ENCODE results near the gene PLCG2.
"Not testable (repeated sequence)": the region's sequence is repeated elsewhere in the genome, so short reads cannot be mapped to it uniquely, and the experiment has no call there.

PLCG2 gene

DNA sequence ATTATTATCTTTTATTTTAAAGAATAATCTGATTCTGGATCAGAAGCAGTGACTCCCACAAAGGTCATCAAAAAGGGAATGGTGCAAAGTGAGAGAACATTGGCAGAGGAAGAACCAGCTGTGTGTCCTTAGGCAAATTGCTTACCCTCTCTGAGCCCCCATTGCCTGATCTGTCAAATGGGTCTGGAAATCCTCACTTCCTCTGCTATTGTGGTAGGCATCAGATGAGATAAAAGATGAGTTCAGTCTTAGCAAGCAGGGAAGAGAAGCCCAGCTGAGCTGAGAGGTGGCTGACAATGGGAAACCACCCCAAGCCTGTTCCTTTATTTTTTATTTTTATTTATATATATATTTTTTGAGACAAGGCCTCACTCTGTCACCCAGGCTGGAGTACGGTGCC is 24.2 kb upstream of the PLCG2 start:
- DNase-seq (ENCODE audit: low read depth): no peak

- no peak for DNase-seq (ENCODE audit: low read depth)
These were observed 23.0 kb upstream of the PLCG2 start for GRCh38 chr16:81755915-81756614.

DNA sequence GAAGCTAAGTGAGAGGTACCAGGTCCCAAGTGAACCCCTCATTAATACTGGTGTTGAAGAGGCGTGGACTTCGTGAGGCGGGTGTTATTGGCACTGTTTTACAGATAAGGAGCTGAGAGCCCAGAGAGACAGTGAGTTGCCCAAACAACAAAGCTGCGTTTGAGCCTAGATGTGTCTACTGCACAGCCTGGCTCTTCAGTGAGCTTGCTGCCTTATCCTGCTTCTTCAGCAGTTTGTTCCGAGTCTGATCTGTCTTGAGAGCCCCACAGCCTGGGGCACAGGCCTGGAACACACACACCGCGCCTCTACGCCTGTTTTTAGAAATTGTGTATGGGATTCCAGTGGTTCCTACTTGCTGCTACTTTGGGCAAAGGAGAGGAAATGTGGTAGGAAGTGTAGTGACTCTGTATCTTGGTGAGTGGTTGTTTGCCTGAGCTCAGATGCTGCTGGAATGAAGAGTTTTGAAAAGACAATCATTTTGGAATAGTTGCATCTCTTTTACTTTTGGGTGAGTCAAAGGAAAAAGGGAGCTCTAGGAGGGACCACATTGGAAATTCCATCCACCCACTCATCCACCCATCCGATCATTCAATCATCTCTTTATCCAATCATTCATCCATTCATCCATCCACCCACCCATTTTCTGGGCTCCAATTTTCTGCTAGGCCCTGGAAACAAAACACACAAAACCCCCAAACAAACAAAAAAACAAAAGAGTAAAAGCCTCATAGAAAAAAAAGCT is 22.3 kb upstream of the PLCG2 start:
- DNase-seq (ENCODE audit: low read depth): no peak

DNA sequence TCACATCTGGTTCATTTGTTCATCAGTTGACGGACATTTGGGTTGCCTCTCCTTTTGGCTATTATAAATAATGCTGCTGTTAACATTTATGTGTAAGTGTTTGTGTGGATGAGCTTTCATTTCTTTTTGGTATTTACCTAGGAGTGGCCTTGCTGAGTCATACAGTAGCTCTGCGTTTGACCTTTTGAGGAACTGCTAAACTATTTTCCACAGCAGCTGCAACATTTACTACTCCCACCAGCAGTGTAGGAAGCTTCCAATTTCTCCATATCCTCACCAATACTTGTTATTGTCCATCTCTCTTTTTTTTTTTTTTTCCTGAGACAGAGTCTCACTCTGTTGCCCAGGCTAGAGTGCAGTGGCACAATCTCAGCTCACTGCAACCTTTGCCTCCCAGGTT is 20.7 kb upstream of the PLCG2 start:
- DNase-seq (ENCODE audit: low read depth): no peak

DNA sequence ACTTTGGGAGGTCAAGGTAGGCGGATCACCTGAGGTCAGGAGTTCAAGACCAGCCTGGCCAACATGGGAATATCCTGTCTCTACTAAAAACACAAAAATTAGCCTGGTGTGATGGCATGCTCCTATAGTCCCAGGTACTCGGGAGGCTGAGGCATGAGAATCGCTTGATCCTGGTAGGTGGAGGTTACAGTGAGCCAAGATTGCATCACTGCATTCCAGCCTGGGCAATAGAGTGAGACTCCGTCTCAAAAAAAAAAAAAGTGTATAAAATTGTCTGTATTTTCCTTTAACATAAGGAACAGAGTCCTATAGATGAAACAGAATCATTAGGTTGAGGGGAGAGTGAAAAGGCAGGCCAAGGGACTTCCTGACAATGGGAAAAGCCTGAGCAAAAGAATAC is 16.8 kb upstream of the PLCG2 start:
- not testable (repeated sequence) for DNase-seq (ENCODE audit: low read depth)

- DNase-seq (ENCODE audit: low read depth): no peak
These were observed 13.8 kb upstream of the PLCG2 start for GRCh38 chr16:81765111-81765919.

- DNase-seq (ENCODE audit: low read depth): no peak
These were observed 13.1 kb upstream of the PLCG2 start for GRCh38 chr16:81765969-81766368.

- DNase-seq (ENCODE audit: low read depth): no peak
These were observed 11.0 kb upstream of the PLCG2 start for GRCh38 chr16:81767987-81768592.

- DNase-seq (ENCODE audit: low read depth): no peak
These were observed 9.1 kb upstream of the PLCG2 start for GRCh38 chr16:81770008-81770407.

GRCh38 chr16:81774348-81774747 is 4.7 kb upstream of the PLCG2 start:
- no peak for DNase-seq (ENCODE audit: low read depth)

DNA sequence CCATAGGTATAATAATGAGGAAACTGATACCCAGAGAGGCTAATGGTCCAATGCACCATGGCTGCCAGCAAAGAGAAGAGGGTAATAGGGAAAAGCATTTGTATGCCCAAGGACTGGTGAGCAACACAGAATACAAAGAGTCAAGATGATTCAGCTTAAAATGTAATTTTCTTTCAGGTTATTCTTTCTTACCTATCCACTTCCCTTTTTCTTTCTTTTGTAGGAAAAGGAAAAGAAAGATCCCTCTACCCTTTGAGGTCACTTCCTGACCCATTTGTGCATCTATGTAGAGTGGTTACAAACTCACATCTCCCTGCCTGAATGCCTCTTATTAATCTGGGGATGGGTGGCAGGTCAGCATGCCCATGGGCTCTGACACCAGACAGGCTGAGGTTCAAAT is 3.5 kb upstream of the PLCG2 start:
- DNase-seq (ENCODE audit: low read depth): no peak

DNA sequence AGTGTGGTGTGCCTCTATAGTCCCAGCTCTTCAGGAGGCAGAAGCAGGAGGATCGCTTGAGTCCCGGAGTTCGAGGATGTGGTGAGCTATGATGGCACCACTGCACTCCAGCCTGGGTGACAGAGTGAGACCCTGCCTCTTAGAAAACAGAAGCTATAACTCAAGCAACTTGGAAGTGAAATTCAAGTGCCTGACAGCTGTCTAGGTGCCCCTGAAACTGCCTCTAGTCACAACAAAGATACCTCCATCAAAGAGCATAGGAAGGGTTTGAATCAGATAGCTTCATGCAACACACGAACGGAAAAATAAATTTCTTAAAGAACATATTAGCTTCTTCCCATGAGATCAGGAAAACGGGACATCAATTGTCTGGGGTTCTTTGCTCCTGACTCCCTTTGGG is 860 bp upstream of the PLCG2 start:
- DNase-seq (ENCODE audit: low read depth): no peak

DNA sequence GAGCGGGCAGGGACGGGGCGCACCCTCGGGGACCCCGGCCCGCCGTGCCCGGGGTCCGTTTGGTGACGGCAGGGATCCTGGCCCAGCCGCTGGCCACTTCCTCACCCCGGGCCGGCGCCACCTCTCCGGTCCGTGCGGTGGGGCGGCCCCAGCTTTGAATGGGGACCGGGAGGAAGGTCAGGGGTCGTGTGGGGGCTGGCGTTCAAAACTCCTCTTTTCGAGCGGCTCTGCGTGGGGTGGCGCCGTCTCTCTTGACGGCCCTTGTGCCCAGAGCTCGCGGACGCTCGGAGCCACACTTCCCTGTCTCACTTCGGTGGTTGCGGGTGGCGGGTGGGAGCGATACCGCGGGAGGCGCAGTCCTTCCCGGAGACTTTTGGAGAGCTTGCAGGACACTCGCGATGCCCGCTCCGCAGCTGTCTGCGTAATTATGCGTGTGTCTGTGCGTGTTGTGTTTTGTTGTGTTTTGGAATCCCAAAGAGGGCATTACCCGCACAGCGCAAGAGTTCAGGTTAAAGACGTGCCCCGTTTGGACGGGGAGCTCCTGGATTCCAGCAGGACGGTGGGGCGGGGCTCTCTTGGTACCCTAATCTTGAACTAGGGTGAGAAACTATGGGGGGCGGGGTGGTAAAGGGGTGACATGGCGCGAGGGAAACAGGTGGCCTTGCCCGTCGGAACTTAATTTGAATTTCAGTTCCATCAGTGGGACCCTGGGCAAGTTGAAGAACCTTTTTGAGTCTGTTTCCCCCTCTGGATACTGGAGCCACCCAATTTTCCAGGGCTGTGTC is 637 bp downstream of the PLCG2 start:
- no peak for DNase-seq (ENCODE audit: low read depth)

- DNase-seq (ENCODE audit: low read depth): no peak
These were observed 1.3 kb downstream of the PLCG2 start for GRCh38 chr16:81780350-81780749.

- DNase-seq (ENCODE audit: low read depth): no peak
These were observed 3.1 kb downstream of the PLCG2 start for GRCh38 chr16:81782236-81782635.

DNA sequence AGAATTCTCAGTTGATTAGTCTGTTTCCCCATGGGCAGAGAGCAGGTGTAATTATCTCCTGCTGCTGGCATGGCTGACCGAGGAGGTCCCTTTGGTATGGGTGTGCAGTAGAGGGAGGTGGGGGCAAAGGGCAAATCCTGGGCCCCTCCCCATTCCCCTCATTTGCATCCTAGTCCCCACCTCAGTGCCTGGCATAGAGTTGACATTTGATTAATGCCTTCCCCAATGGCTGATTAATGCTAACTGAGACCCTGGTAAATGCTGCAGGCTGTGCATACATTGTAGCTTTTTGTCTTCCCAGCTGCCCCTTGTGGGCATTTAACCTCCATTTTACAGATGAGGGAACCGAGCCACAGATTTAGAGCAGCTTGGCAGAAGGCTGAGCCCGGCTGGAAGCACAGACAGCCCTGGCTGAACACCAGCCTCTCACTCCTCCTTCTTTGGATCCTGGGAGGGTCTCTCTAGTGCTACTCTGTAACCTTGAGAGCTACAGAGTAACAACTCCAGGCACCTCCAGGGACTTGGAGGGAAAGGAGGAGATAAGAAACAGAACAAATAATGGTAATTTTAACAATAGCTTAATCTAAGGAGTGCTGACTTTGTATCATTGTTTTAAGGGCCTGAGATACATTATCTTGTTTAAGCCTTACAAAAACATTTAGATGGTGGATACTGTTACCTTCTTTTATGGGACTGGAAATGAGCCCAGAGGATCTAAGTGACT is 5.1 kb downstream of the PLCG2 start:
- no peak for DNase-seq (ENCODE audit: low read depth)

DNA sequence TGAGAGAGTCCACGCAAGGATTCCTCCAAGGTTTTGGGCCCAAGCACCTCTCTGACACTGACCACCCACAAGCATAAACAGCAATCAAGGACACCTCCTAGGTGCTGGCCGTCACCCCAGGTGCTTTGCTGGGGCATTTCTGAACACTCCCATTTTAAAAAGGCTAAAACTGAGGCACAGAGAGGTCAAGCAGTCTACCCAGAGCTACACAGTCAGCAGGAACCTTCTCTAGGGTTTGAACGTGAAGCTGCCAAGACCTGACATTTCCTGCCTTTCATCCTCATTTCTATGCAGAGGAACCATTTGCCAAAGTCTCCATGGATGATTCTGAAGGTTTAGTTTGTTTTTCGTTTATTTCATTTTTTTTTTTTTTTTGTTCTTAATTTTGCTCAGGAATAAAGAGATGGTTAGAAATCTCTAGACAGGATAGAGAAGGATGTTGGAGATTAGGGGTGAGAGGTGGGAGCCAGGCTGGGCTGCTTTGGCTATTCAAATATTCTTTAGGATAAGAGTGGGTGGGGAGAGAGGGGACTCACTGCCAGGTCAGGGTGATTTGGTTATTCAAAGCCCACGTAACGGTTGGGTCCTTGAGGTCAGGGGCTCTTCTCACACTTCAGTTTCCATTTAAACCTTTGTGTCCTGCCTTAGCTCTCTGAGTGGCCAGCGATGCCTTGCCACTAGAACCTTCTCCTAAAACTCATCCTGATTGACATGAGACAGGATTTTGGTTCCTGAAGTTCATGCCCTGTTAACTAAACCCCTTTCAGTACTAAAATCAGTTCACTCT is 6.2 kb downstream of the PLCG2 start:
- DNase-seq (ENCODE audit: low read depth): no peak

DNA sequence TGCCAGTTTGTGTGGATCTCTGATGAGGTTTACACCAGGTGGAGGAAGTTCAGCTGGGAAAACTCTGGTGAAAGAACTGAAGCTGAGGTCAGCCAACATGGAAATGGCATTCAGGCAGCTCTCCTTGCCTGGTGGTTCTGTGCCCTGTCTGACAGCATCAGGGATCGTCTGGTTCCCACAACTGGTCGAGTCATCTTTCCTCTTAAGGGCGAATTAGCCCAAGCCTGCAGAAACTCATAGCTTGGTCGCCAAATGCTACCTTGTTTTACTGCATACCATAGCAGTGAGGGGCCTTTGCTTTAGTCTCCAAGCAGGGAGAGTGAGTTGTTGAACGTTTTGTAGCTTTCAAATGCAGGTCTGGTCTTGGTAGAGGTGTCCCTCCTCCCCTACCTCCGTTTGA is 7.2 kb downstream of the PLCG2 start:
- DNase-seq (ENCODE audit: low read depth): no peak

- DNase-seq (ENCODE audit: low read depth): no peak
These were observed 7.8 kb downstream of the PLCG2 start for GRCh38 chr16:81786868-81787267.

- DNase-seq (ENCODE audit: low read depth): no peak
These were observed 8.6 kb downstream of the PLCG2 start for GRCh38 chr16:81787659-81788058.
